GM19324 (cell line): Measurements from ENCODE around the gene WDTC1.

Source experiments
- ATAC-seq: cut with Tn5 transposase; IDR thresholded peaks from one replicate; pipeline ENCODE4 v1.9.1; 2021; ENCODE audit warnings: mild to moderate bottlenecking, moderate library complexity; ENCODE audit not compliant: unreplicated experiment, low FRiP score

Gene WDTC1

GRCh38 chr1:27351541-27352107 is 117.2 kb downstream of the WDTC1 start:
- ATAC-seq = no peak

- no peak for ATAC-seq
Measured at GRCh38 chr1:27353166-27353565, 118.7 kb downstream of the WDTC1 start.

- ATAC-seq = no peak
Measured at GRCh38 chr1:27353629-27354028, 119.2 kb downstream of the WDTC1 start.

- no peak for ATAC-seq
Measured at GRCh38 chr1:27355683-27356082, 121.3 kb downstream of the WDTC1 start.

- ATAC-seq = no peak
Measured at GRCh38 chr1:27356277-27356618, 121.8 kb downstream of the WDTC1 start.

GRCh38 chr1:27356619-27357280 is 122.3 kb downstream of the WDTC1 start:
- no peak for ATAC-seq

- no peak for ATAC-seq
Measured at GRCh38 chr1:27357281-27358037, 123.0 kb downstream of the WDTC1 start.
